IPS-15b (cell line): Measurements from ENCODE around the gene ZG16B.
A peak's percentile ranks its signal among the peaks of the same experiment; 100 is the strongest.

Experiments
- H3K27me3 ChIP-seq: one replicate; pipeline ENCODE4 v1.6.1; 2013; ENCODE audit warnings: low read length; ENCODE audit not compliant: control insufficient read depth, insufficient read depth
- H3K36me3 ChIP-seq: one replicate; pipeline ENCODE4 v1.6.1; 2013; ENCODE audit warnings: low read length; ENCODE audit not compliant: control insufficient read depth, insufficient read depth
- H3K4me1 ChIP-seq: one replicate; pipeline ENCODE4 v1.6.1; 2013; ENCODE audit warnings: mild to moderate bottlenecking, low read length; ENCODE audit not compliant: control insufficient read depth, insufficient read depth
- H3K4me3 ChIP-seq: one replicate; pipeline ENCODE4 v1.5.1; 2013; ENCODE audit warnings: low read depth, low read length
- H3K9ac ChIP-seq: one replicate; pipeline ENCODE4 v1.6.1; 2013; ENCODE audit warnings: low read depth, mild to moderate bottlenecking, low read length
- H3K9me3 ChIP-seq: one replicate; pipeline ENCODE4 v1.6.1; 2013; ENCODE audit warnings: mild to moderate bottlenecking, low read length; ENCODE audit not compliant: control insufficient read depth, insufficient read depth

ZG16B gene

GRCh38 chr16:2842340-2843000 lies 12.4 kb downstream of the ZG16B start:
- Histone ChIP-seq H3K9ac (no peak overlapping the region), H3K4me1 (no peaks in the 10 kb centered on the region), H3K27me3 (peaks cover 14% of the 10 kb centered on the region), H3K36me3 (no peaks in the 10 kb centered on the region), H3K9me3 (no peaks in the 10 kb centered on the region), H3K4me3 (peak overlapping the region; percentile 58)

- Histone ChIP-seq H3K4me3 (no peak overlapping the region), H3K36me3 (no peaks in the 10 kb centered on the region), H3K9me3 (no peaks in the 10 kb centered on the region), H3K4me1 (no peaks in the 10 kb centered on the region), H3K27me3 (peaks cover 14% of the 10 kb centered on the region), H3K9ac (no peak overlapping the region)
Observed at GRCh38 chr16:2843526-2843925, 13.4 kb downstream of the ZG16B start.

GRCh38 chr16:2845116-2845515 lies 15.0 kb downstream of the ZG16B start:
- Histone ChIP-seq H3K4me3 (no peak overlapping the region), H3K36me3 (no peaks in the 10 kb centered on the region), H3K9ac (no peak overlapping the region)

GRCh38 chr16:2846511-2847310 lies 16.6 kb downstream of the ZG16B start:
- no peak overlapping the region for H3K4me3 ChIP-seq
- no peaks in the 10 kb centered on the region for H3K9me3 ChIP-seq
- no peaks in the 10 kb centered on the region for H3K36me3 ChIP-seq
- no peaks in the 10 kb centered on the region for H3K4me1 ChIP-seq
- no peak overlapping the region for H3K9ac ChIP-seq
- H3K27me3 ChIP-seq, result peaks cover 21% of the 10 kb centered on the region

More at GRCh38 chr16:2845116-2845515, 15.0 kb downstream of the ZG16B start:
- Histone ChIP-seq H3K27me3 (peaks cover 21% of the 10 kb centered on the region), H3K4me1 (no peaks in the 10 kb centered on the region), H3K9me3 (no peaks in the 10 kb centered on the region)

GRCh38 chr16:2848933-2849725 lies 19.0 kb downstream of the ZG16B start:
- Histone ChIP-seq H3K9ac (no peak overlapping the region), H3K27me3 (peaks cover 16% of the 10 kb centered on the region), H3K4me3 (no peak overlapping the region), H3K9me3 (no peaks in the 10 kb centered on the region), H3K4me1 (no peaks in the 10 kb centered on the region), H3K36me3 (no peaks in the 10 kb centered on the region)

GRCh38 chr16:2852003-2852730 lies 22.1 kb downstream of the ZG16B start:
- Histone ChIP-seq H3K9ac (no peak overlapping the region), H3K27me3 (peaks cover 7% of the 10 kb centered on the region), H3K36me3 (peaks cover 4% of the 10 kb centered on the region), H3K9me3 (peaks cover 5% of the 10 kb centered on the region), H3K4me1 (no peaks in the 10 kb centered on the region), H3K4me3 (no peak overlapping the region)

- H3K9ac ChIP-seq, result no peak overlapping the region
- peaks cover 4% of the 10 kb centered on the region for H3K36me3 ChIP-seq
- no peak overlapping the region for H3K4me3 ChIP-seq
- peaks cover 5% of the 10 kb centered on the region for H3K9me3 ChIP-seq
- H3K4me1 ChIP-seq, result no peaks in the 10 kb centered on the region
- peaks cover 9% of the 10 kb centered on the region for H3K27me3 ChIP-seq
Observed at GRCh38 chr16:2852731-2853507, 22.8 kb downstream of the ZG16B start.

GRCh38 chr16:2853531-2854073 lies 23.5 kb downstream of the ZG16B start:
- H3K9ac ChIP-seq, result no peak overlapping the region

GRCh38 chr16:2854700-2855309 lies 24.7 kb downstream of the ZG16B start:
- H3K27me3 ChIP-seq, result peaks cover 2% of the 10 kb centered on the region
- no peaks in the 10 kb centered on the region for H3K4me1 ChIP-seq
- no peak overlapping the region for H3K9ac ChIP-seq
- peaks cover 5% of the 10 kb centered on the region for H3K9me3 ChIP-seq
- peaks cover 4% of the 10 kb centered on the region for H3K36me3 ChIP-seq
- H3K4me3 ChIP-seq, result no peak overlapping the region

More at GRCh38 chr16:2853531-2854073, 23.5 kb downstream of the ZG16B start:
- H3K27me3 ChIP-seq, result peaks cover 9% of the 10 kb centered on the region
- H3K4me3 ChIP-seq, result no peak overlapping the region
- peaks cover 4% of the 10 kb centered on the region for H3K36me3 ChIP-seq
- peaks cover 5% of the 10 kb centered on the region for H3K9me3 ChIP-seq
- no peaks in the 10 kb centered on the region for H3K4me1 ChIP-seq

GRCh38 chr16:2855536-2855935 lies 25.4 kb downstream of the ZG16B start:
- H3K4me3 ChIP-seq, result no peak overlapping the region
- no peak overlapping the region for H3K9ac ChIP-seq
- peaks cover 4% of the 10 kb centered on the region for H3K36me3 ChIP-seq
- no peaks in the 10 kb centered on the region for H3K4me1 ChIP-seq
- peaks cover 5% of the 10 kb centered on the region for H3K9me3 ChIP-seq
- H3K27me3 ChIP-seq, result peaks cover 2% of the 10 kb centered on the region
